HepG2 (cell line): Measurements from ENCODE around the gene UQCRHL. TPM values are rescaled to one million over a fixed set of nuclear protein-coding genes. Genes with fewer than 3 reads are reported as not detected.

ENCODE experiments used
- ARNTL ChIP-seq: sonication (generic); formaldehyde crosslinking; IDR thresholded peaks from 2 replicates; pipeline ENCODE4 v1.4.0; 2020; ENCODE audit warnings: mild to moderate bottlenecking, missing genetic modification reagents
- HCFC1 ChIP-seq: fragments of 150-350 bp; IDR thresholded peaks from 2 replicates; pipeline ENCODE4 v1.6.1; 2014; ENCODE audit warnings: low read depth, low read length
- HMGXB4 ChIP-seq, 2 experiments: sonication (generic) in 1 of 2; formaldehyde crosslinking in 1 of 2; IDR thresholded peaks; 2 replicates each; pipeline versions ENCODE4 v1.4.0 to v1.6.1; 2018 to 2020; ENCODE audit warnings: missing genetic modification reagents in 2 of 2, borderline replicate concordance in 1 of 2, low read depth in 1 of 2, mild to moderate bottlenecking in 1 of 2, missing biosample characterization in 1 of 2
- MAFK ChIP-seq, 2 experiments: IDR thresholded peaks in 1 of 2; conservative IDR thresholded peaks in 1 of 2; 2 replicates each; pipeline ENCODE4 v1.6.1; 2011; ENCODE audit warnings: improper control_type of control experiment in 2 of 2, low read length in 2 of 2
- MATR3 ChIP-seq: sonication (generic); formaldehyde crosslinking; IDR thresholded peaks from 2 replicates; pipeline ENCODE4 v1.4.0; 2020; ENCODE audit warnings: missing genetic modification reagents
- MTF2 ChIP-seq: sonication (generic); formaldehyde crosslinking; IDR thresholded peaks from 2 replicates; pipeline ENCODE4 v1.5.0; 2020; ENCODE audit warnings: missing genetic modification reagents, borderline replicate concordance
- NFKBIZ ChIP-seq: IDR thresholded peaks from 2 replicates; pipeline ENCODE4 v1.6.1; 2018; ENCODE audit warnings: missing genetic modification reagents, missing compliant biosample characterization
- ONECUT2 ChIP-seq: sonication (generic); formaldehyde crosslinking; IDR thresholded peaks from 2 replicates; pipeline ENCODE4 v1.4.0; 2020; ENCODE audit warnings: missing genetic modification reagents
- POLR2AphosphoS5 ChIP-seq: IDR thresholded peaks from 2 replicates; pipeline ENCODE4 v1.6.1; 2012; ENCODE audit warnings: low read depth, low read length
- SALL1 ChIP-seq: sonication (generic); formaldehyde crosslinking; IDR thresholded peaks from 2 replicates; pipeline ENCODE4 v1.8.0; 2022; ENCODE audit warnings: mild to moderate bottlenecking, missing genetic modification reagents
- TFDP1 ChIP-seq: IDR thresholded peaks from 2 replicates; pipeline ENCODE4 v1.6.1; 2016; ENCODE audit warnings: missing compliant biosample characterization, missing genetic modification reagents, borderline replicate concordance
- THAP9 ChIP-seq: sonication (generic); formaldehyde crosslinking; IDR thresholded peaks from 2 replicates; pipeline ENCODE4; 2020; ENCODE audit warnings: missing genetic modification reagents, mild to moderate bottlenecking, borderline replicate concordance
- ZNF362 ChIP-seq: sonication (generic); formaldehyde crosslinking; IDR thresholded peaks from 2 replicates; pipeline ENCODE4 v1.4.0; 2020; ENCODE audit warnings: missing genetic modification reagents, mild to moderate bottlenecking, borderline replicate concordance
- ZNF451 ChIP-seq: sonication (generic); formaldehyde crosslinking; IDR thresholded peaks from 2 replicates; pipeline ENCODE4 v1.5.0; 2020; ENCODE audit warnings: mild to moderate bottlenecking, missing genetic modification reagents
- ZNF609 ChIP-seq: sonication (generic); formaldehyde crosslinking; IDR thresholded peaks from 2 replicates; pipeline ENCODE4 v1.4.0; 2020; ENCODE audit warnings: mild to moderate bottlenecking, missing genetic modification reagents, borderline replicate concordance
- polyA plus RNA-seq, 8 experiments: library from polyadenylated mRNA; depleted of rRNA in 3 of 8; stranded (reverse) in 7 of 8; unstranded in 1 of 8; fragments of >200 nt; fragmentation: Illumina TruSeq in 4 of 8; extraction: Trizol in 4 of 8; gene quantifications; 2 replicates each; pipeline versions ENCODE4 v1.2.1 to v1.2.3, GENCODE V29; 2011 to 2016; ENCODE audit warnings: low read depth in 4 of 8, missing spikeins in 1 of 8, mixed read lengths in 1 of 8; ENCODE audit not compliant: insufficient read depth in 1 of 8
- total RNA-seq, 5 experiments: library from RNA; depleted of rRNA; stranded (reverse); fragments of >200 nt; fragmentation: Illumina TruSeq; extraction: Trizol; gene quantifications; 2 replicates each; pipeline ENCODE4 v1.2.3, GENCODE V29; 2016; ENCODE audit warnings: low read depth in 1 of 5

The UQCRHL gene
- total and polyA plus RNA-seq, 2 of the 13 experiments (the other 11 are each of a cell fraction or from before 2014, with no cell fraction given): 1.8 to 2.3 TPM

GRCh38 chr1:15848929-15849774 is 41.7 kb upstream of the UQCRHL start (continued):
- TF ChIP-seq HMGXB4 (CRISPR knock-in tag; IDR thresholded peaks at IDR 0.05; ENCODE audit: borderline replicate concordance in 1 of 2, low read depth in 1 of 2) (peak; percentile 40 to 41; a peak in 1 of 4 replicates), THAP9 (CRISPR knock-in tag) (peak; percentile 58; the same call in 1 of the 2 replicates), ONECUT2 (CRISPR knock-in tag) (peak; percentile 72; the same call in 1 of the 2 replicates), TFDP1 (CRISPR knock-in tag) (peak; percentile 37; the same call in 1 of the 2 replicates), ZNF362 (CRISPR knock-in tag) (peak; percentile 26; the same call in 1 of the 2 replicates), HCFC1 (no peak), MAFK (conservative IDR thresholded peaks at IDR 0.05 in 1 of 2, IDR thresholded peaks at IDR 0.05 in 1 of 2; ENCODE audit: low read length in 2 of 2) (no peak), SALL1 (peak; percentile 91), ZNF451 (0 out of 2 replicates have a peak, but pooled peaks have one; percentile 22), ARNTL (0 out of 2 replicates have a peak, but pooled peaks have one; percentile 38), POLR2AphosphoS5 (peak; percentile 60), MATR3 (no peak), NFKBIZ (peak; percentile 48; the same call in 1 of the 2 replicates), MTF2 (CRISPR knock-in tag) (no peak), ZNF609 (CRISPR knock-in tag) (peak; percentile 58; the same call in 1 of the 2 replicates)
